Eye (tissue), 1 donor: ENCODE data around the gene ERBB2.

ENCODE experiments used
- DNase-seq: peaks from one replicate; pipeline ENCODE4 v3.0.0-alpha.2; 2015

Gene ERBB2

DNA sequence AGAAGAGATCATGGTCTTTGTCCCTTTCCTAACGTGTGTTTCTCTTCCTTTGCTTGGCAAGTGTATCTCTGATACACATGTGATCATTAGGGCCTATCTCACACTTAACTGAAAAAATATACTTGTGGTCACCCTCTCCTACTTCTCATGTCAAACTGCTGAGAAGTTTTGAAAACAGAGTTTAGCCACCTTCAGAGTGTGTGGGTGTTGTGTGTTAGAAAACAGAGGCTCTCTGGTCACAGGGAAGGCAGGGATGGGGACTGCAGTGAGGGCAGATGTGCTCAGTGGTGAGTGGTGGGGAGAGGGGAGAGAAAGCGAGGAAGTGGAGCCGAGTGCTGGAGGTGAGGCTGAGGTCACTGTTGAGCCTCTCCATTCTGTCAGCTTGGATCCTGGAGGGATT lies 67.3 kb downstream of the ERBB2 start:
- no peak for DNase-seq

DNA sequence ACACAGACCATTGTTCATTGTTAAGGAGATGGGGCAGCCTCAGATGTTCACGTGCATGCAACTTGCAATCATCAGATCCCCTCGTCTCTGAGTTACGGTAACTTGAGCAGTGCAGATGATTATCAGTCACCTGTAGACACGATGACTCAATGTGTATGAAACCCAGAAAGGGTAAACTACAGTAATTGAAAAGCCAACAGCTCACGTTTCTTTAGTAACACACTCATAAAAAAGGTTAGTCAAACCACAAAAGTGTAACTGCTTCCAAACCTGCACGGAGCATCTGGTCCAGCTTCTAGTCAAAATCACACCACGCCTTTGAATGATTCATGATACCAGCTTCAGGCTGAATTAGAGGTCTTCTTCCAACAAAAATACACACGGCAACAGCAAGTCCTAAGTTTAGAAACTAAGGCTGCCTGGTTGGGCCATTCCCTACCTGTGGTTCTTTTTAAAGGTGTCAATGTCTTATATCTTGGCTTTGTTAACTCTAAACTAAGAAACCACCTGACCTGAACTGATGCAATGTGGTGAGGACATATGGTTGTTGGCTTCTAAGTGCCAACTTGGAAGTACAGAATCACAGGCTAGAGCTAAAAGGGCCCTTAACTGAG lies 70.2 kb downstream of the ERBB2 start:
- DNase-seq: no peak

- no peak for DNase-seq
Measured at GRCh38 chr17:39772415-39772814, 72.6 kb downstream of the ERBB2 start.

DNA sequence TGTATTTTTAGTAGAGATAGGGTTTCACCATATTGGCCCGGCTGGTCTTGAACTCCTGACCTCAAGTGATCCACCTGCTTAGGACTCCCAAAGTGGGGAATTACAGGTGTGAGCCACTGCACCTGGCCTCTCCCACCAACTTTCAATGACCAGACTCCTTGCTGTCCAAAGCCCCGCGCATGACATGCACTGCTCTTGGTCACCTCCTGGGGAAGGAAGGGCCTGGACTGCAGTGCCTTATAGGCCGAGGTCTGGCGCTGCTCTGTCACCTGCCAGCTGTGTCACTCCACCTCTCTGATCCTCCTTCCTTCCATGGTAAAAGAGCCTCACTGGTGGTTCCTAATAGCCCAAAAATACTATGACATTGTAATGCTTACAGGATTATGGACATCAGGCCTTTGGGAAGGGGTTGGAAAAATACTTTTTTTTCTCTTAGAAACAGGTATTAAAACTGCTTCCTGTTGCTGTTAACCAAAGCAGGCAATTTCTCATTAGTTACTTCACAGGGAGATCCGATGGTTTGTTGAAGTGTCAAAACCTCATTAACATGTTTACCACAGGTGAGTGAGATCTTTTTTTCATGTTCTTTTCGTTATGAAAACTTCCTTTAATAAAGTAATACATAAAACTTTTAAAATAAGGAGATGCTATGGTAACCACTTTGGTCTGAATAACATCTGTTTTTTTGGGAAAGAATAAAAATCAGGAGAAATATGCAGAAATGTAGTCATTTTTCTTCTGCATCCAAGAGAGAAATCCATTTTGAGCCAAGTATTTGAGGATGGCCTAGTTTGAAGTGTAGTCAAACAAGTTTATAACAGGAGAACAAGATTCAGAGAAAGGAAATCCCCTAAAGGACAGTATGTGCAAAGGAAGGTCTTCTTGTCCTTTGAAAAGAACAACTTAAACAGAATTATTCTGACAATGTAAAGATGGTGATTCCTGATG lies 73.4 kb downstream of the ERBB2 start:
- no peak for DNase-seq

- no peak for DNase-seq
Measured at GRCh38 chr17:39774047-39774446, 74.2 kb downstream of the ERBB2 start.

GRCh38 chr17:39775031-39775430 lies 75.2 kb downstream of the ERBB2 start:
- no peak for DNase-seq

- no peak for DNase-seq
Measured at GRCh38 chr17:39776252-39776651, 76.4 kb downstream of the ERBB2 start.

GRCh38 chr17:39777534-39778365 lies 77.9 kb downstream of the ERBB2 start:
- DNase-seq: no peak
